Mammary epithelial cell (primary cell): Measurements from ENCODE around the gene GFPT1.

Experiments
- CTCF ChIP-seq, 2 donors: IDR thresholded peaks in 1 of 2; conservative IDR thresholded peaks in 1 of 2; 2 replicates each; pipeline ENCODE4 v1.5.1; 2011 to 2012; ENCODE audit warnings: inconsistent platforms in 2 of 2, low read length in 2 of 2, mild to moderate bottlenecking in 2 of 2, control low read depth in 1 of 2, low read depth in 1 of 2; ENCODE audit not compliant: insufficient read depth in 1 of 2; ENCODE audit errors: extremely low read depth in 1 of 2
- EZH2 ChIP-seq: IDR thresholded peaks from 2 replicates; pipeline ENCODE4 v1.6.1; 2012; ENCODE audit warnings: low read length, inconsistent platforms, borderline replicate concordance

DNA sequence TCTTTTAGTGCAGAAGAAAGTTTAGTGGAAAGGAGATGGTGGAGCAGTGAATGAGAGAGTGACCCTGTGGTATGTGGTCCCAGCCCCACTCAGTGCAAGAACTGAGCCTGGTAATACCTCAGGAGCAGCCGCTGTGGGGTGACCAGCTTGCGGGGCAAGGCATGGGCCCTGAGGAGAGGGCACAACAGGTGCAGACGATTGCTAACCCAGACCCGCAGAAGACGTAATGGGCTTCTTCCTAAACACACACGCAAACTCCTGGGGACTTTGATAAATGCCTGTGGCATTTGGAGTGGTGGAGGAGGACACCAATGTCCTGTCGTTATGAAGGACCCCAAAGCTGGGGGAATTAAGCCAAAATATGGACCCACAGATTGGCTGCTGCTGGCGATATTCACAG is 78.7 kb downstream of the GFPT1 start:
- TF ChIP-seq EZH2, result no peak
- no peak for TF ChIP-seq CTCF (conservative IDR thresholded peaks at IDR 0.05 in 1 of 2, IDR thresholded peaks at IDR 0.05 in 1 of 2; ENCODE audit: extremely low read depth in 1 of 2, insufficient read depth in 1 of 2, low read depth in 1 of 2, low read length in 2 of 2)
